Measurements from ENCODE around the gene NISCH. TPM values are rescaled to one million over a fixed set of nuclear protein-coding genes. Genes with fewer than 3 reads are reported as not detected.
A peak's percentile ranks its signal among the peaks of the same experiment; 100 is the strongest.

NISCH gene
- total RNA-seq, 1 experiment from 2014 or later = 62.2 TPM

DNA sequence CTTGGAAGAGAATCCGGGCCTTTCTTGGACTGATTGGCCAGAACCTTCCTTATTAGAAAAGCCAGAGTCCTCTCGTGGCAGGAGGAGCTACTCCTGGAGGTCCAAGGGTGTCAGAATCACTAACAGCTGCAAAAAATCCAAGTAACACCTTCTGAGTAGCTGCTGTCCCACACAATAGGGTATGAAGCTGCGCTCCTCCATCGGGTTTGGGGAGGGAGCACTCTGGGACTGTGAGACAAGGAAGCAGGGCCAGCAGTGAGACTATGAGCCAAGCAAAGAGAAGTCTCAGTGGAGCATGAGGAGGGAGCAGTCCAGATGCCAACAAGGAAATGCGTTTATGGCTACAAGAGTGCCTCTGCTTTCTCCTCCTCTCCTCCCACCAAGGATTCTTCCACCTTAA lies 32.2 kb upstream of the NISCH start:
- no peak for TF ChIP-seq CTCF (IDR thresholded peaks at IDR 0.05; ENCODE audit: insufficient read depth in 1 of 2, low read depth in 1 of 2, low read length in 1 of 2, severe bottlenecking in 1 of 2, unreplicated experiment in 1 of 2)
- no peak overlapping the region for H3K4me3 ChIP-seq (ENCODE audit: low read depth, low read length)
- H3K9me3 ChIP-seq = no peaks in the 10 kb centered on the region
- Mint-ChIP-seq H3K9me3 (ENCODE audit: unreplicated experiment) (no peaks in the 10 kb centered on the region), H3K36me3 (ENCODE audit: insufficient read depth, unreplicated experiment) (no peaks in the 10 kb centered on the region), H3K4me1 (ENCODE audit: low read depth, unreplicated experiment) (no peaks in the 10 kb centered on the region), H3K27ac (ENCODE audit: unreplicated experiment) (no peak overlapping the region), H3K4me3 (ENCODE audit: unreplicated experiment) (no peak overlapping the region), H3K27me3 (ENCODE audit: insufficient read depth, unreplicated experiment) (no peaks in the 10 kb centered on the region)
- no peak for DNase-seq
- POLR2A ChIA-PET = no interaction called here
- no TSS peak for BruUV-seq (replicated peaks)
- intact Hi-C loops (cut with micrococcal nuclease; ENCODE audit: unreplicated experiment) = loop anchor here (10.0 kb wide), 1 partner anchor 262 kb away; the partner anchor contains the start of genes GNL3 and PBRM1
- H3K4me1 ChIP-seq = no peaks in the 10 kb centered on the region
- no peaks in the 10 kb centered on the region for H3K36me3 ChIP-seq (ENCODE audit: control insufficient read depth, insufficient read depth, low read length)
- CTCF ChIA-PET = interaction anchor here (1.2 kb wide), 1 partner anchor 11 kb away, joined by 6 read pairs; no protein-coding TSS in a partner anchor
- H3K27me3 ChIP-seq (replicated peaks; ENCODE audit: control insufficient read depth, insufficient read depth, low read length) = no peaks in the 10 kb centered on the region

- ChIA-PET POLR2A (interaction anchor here (0.6 kb wide), 1 partner anchor 256 kb away, joined by 3 read pairs; no protein-coding TSS in a partner anchor), CTCF (interaction anchor here (1.3 kb wide), 1 partner anchor 90 kb away, joined by 3 read pairs; no protein-coding TSS in a partner anchor)
- H3K36me3 ChIP-seq (ENCODE audit: control insufficient read depth, insufficient read depth, low read length) = no peaks in the 10 kb centered on the region
- H3K4me1 Mint-ChIP-seq (ENCODE audit: low read depth, unreplicated experiment) = no peaks in the 10 kb centered on the region
- no peaks in the 10 kb centered on the region for H3K36me3 Mint-ChIP-seq (ENCODE audit: insufficient read depth, unreplicated experiment)
- peak; percentile 63 to 65 for DNase-seq
- H3K4me3 Mint-ChIP-seq (ENCODE audit: unreplicated experiment) = no peak overlapping the region
- H3K4me1 ChIP-seq = peaks cover 15% of the 10 kb centered on the region
- no peak overlapping the region for H3K27ac Mint-ChIP-seq (ENCODE audit: unreplicated experiment)
- H3K27me3 Mint-ChIP-seq (ENCODE audit: insufficient read depth, unreplicated experiment) = no peaks in the 10 kb centered on the region
- TF ChIP-seq CTCF (IDR thresholded peaks at IDR 0.05; ENCODE audit: insufficient read depth in 1 of 2, low read depth in 1 of 2, low read length in 1 of 2, severe bottlenecking in 1 of 2, unreplicated experiment in 1 of 2) = peak; percentile 65 to 80
- no peaks in the 10 kb centered on the region for H3K9me3 Mint-ChIP-seq (ENCODE audit: unreplicated experiment)
- BruUV-seq (replicated peaks) = no TSS peak
- H3K4me3 ChIP-seq (ENCODE audit: low read depth, low read length) = no peak overlapping the region
- no peaks in the 10 kb centered on the region for H3K27me3 ChIP-seq (replicated peaks; ENCODE audit: control insufficient read depth, insufficient read depth, low read length)
- intact Hi-C loops (cut with micrococcal nuclease; ENCODE audit: unreplicated experiment) = loop anchor here (1.0 to 10.0 kb wide), 3 partner anchors 16 to 256 kb away; partner anchors contain the start of genes GNL3 and PBRM1
- no peaks in the 10 kb centered on the region for H3K9me3 ChIP-seq
Observed at GRCh38 chr3:52428151-52429005, 27.0 kb upstream of the NISCH start.

GRCh38 chr3:52429031-52429430 lies 26.4 kb upstream of the NISCH start:
- H3K36me3 ChIP-seq (ENCODE audit: control insufficient read depth, insufficient read depth, low read length) = no peaks in the 10 kb centered on the region
- no peak for TF ChIP-seq CTCF (IDR thresholded peaks at IDR 0.05; ENCODE audit: insufficient read depth in 1 of 2, low read depth in 1 of 2, low read length in 1 of 2, severe bottlenecking in 1 of 2, unreplicated experiment in 1 of 2)
- no peaks in the 10 kb centered on the region for H3K27me3 Mint-ChIP-seq (ENCODE audit: insufficient read depth, unreplicated experiment)
- H3K27me3 ChIP-seq (replicated peaks; ENCODE audit: control insufficient read depth, insufficient read depth, low read length) = no peaks in the 10 kb centered on the region
- intact Hi-C loops (cut with micrococcal nuclease; ENCODE audit: unreplicated experiment) = loop anchor here (10.0 kb wide), 1 partner anchor 256 kb away; the partner anchor contains the start of genes GNL3 and PBRM1
- BruUV-seq (replicated peaks) = no TSS peak
- H3K27ac Mint-ChIP-seq (ENCODE audit: unreplicated experiment) = no peak overlapping the region
- ChIA-PET POLR2A (no interaction called here), CTCF (interaction anchor here (1.3 kb wide), 1 partner anchor 90 kb away, joined by 3 read pairs; no protein-coding TSS in a partner anchor)
- DNase-seq = peak in 1 of 2 experiments; percentile 14
- no peaks in the 10 kb centered on the region for H3K9me3 Mint-ChIP-seq (ENCODE audit: unreplicated experiment)
- H3K4me1 Mint-ChIP-seq (ENCODE audit: low read depth, unreplicated experiment) = no peaks in the 10 kb centered on the region
- H3K36me3 Mint-ChIP-seq (ENCODE audit: insufficient read depth, unreplicated experiment) = no peaks in the 10 kb centered on the region
- no peak overlapping the region for H3K4me3 ChIP-seq (ENCODE audit: low read depth, low read length)
- H3K4me3 Mint-ChIP-seq (ENCODE audit: unreplicated experiment) = no peak overlapping the region
- H3K9me3 ChIP-seq = no peaks in the 10 kb centered on the region
- H3K4me1 ChIP-seq = peaks cover 15% of the 10 kb centered on the region
